ENCODE measurements around the gene CDH15. TPM values are rescaled to one million over a fixed set of nuclear protein-coding genes. Genes with fewer than 3 reads are reported as not detected.

The CDH15 gene
- polyA plus RNA-seq, 1 experiment = 0.07 TPM

- TF ChIP-seq CTCF (IDR thresholded peaks at IDR 0.05; ENCODE audit: insufficient read depth, low read depth, low read length) = no peak
- DNase-seq (ENCODE audit: low read depth) = no peak
- CTCF ChIA-PET = no interaction called here
- Histone ChIP-seq H3K27me3 (ENCODE audit: control insufficient read depth, insufficient read depth, low read length) (peaks cover 4% of the 10 kb centered on the region), H3K36me3 (ENCODE audit: control insufficient read depth, insufficient read depth, low read length) (no peaks in the 10 kb centered on the region), H3K4me3 (ENCODE audit: low read depth, low read length) (no peak overlapping the region)
- POLR2A ChIA-PET = no interaction called here
Measured at GRCh38 chr16:89177501-89177900, 6.0 kb downstream of the CDH15 start.

GRCh38 chr16:89178453-89179147 is 7.1 kb downstream of the CDH15 start:
- DNase-seq (ENCODE audit: low read depth) = no peak
- ChIA-PET POLR2A (no interaction called here), CTCF (no interaction called here)
- Histone ChIP-seq H3K36me3 (ENCODE audit: control insufficient read depth, insufficient read depth, low read length) (no peaks in the 10 kb centered on the region), H3K27me3 (ENCODE audit: control insufficient read depth, insufficient read depth, low read length) (peaks cover 2% of the 10 kb centered on the region), H3K4me3 (ENCODE audit: low read depth, low read length) (no peak overlapping the region)
- TF ChIP-seq CTCF (IDR thresholded peaks at IDR 0.05; ENCODE audit: insufficient read depth, low read depth, low read length) = no peak

GRCh38 chr16:89179148-89179484 is 7.6 kb downstream of the CDH15 start:
- H3K36me3 ChIP-seq (ENCODE audit: control insufficient read depth, insufficient read depth, low read length) = no peaks in the 10 kb centered on the region
- DNase-seq (ENCODE audit: low read depth) = no peak
- no peak overlapping the region for H3K4me3 ChIP-seq (ENCODE audit: low read depth, low read length)
- ChIA-PET CTCF (no interaction called here), POLR2A (no interaction called here)
- TF ChIP-seq CTCF (IDR thresholded peaks at IDR 0.05; ENCODE audit: insufficient read depth, low read depth, low read length) = no peak
- no peaks in the 10 kb centered on the region; the same call in 1 of the 2 replicates for H3K27me3 ChIP-seq (ENCODE audit: control insufficient read depth, insufficient read depth, low read length)

GRCh38 chr16:89179656-89180315 is 8.2 kb downstream of the CDH15 start:
- no peaks in the 10 kb centered on the region; the same call in 1 of the 2 replicates for H3K27me3 ChIP-seq (ENCODE audit: control insufficient read depth, insufficient read depth, low read length)
- H3K4me3 ChIP-seq (ENCODE audit: low read depth, low read length) = no peak overlapping the region
- ChIA-PET CTCF (no interaction called here), POLR2A (no interaction called here)
- H3K36me3 ChIP-seq (ENCODE audit: control insufficient read depth, insufficient read depth, low read length) = no peaks in the 10 kb centered on the region
- no peak for TF ChIP-seq CTCF (IDR thresholded peaks at IDR 0.05; ENCODE audit: insufficient read depth, low read depth, low read length)
- no peak for DNase-seq (ENCODE audit: low read depth)

- no peak for TF ChIP-seq CTCF (IDR thresholded peaks at IDR 0.05; ENCODE audit: insufficient read depth, low read depth, low read length)
- no peak overlapping the region for H3K4me3 ChIP-seq (ENCODE audit: low read depth, low read length)
- no peak for DNase-seq (ENCODE audit: low read depth)
- POLR2A ChIA-PET = no interaction called here
- H3K36me3 ChIP-seq (ENCODE audit: control insufficient read depth, insufficient read depth, low read length) = no peaks in the 10 kb centered on the region
- CTCF ChIA-PET = no interaction called here
- H3K27me3 ChIP-seq (ENCODE audit: control insufficient read depth, insufficient read depth, low read length) = no peaks in the 10 kb centered on the region; the same call in 1 of the 2 replicates
Measured at GRCh38 chr16:89183463-89183862, 11.9 kb downstream of the CDH15 start.
